ENCODE results near the gene HSPBAP1.
"Not testable (repeated sequence)": the region's sequence is repeated elsewhere in the genome, so short reads cannot be mapped to it uniquely, and the experiment has no call there.

Gene HSPBAP1

GRCh38 chr3:122784436-122784835 is 9.2 kb downstream of the HSPBAP1 start:
- DNase-seq: no peak

GRCh38 chr3:122782804-122783203 is 10.8 kb downstream of the HSPBAP1 start:
- no peak for DNase-seq

- DNase-seq: no peak
Observed at GRCh38 chr3:122777563-122777962, 16.1 kb downstream of the HSPBAP1 start.

GRCh38 chr3:122776675-122777468 is 16.8 kb downstream of the HSPBAP1 start:
- DNase-seq: no peak

GRCh38 chr3:122774564-122774963 is 19.1 kb downstream of the HSPBAP1 start:
- no peak for DNase-seq

GRCh38 chr3:122773944-122774509 is 19.6 kb downstream of the HSPBAP1 start:
- DNase-seq: no peak

- no peak for DNase-seq
Observed at GRCh38 chr3:122772827-122773226, 20.8 kb downstream of the HSPBAP1 start.

- DNase-seq: no peak
Observed at GRCh38 chr3:122770521-122771202, 23.0 kb downstream of the HSPBAP1 start.

- DNase-seq: no peak
Observed at GRCh38 chr3:122767540-122768372, 25.9 kb downstream of the HSPBAP1 start.

GRCh38 chr3:122766430-122766829 is 27.2 kb downstream of the HSPBAP1 start:
- no peak for DNase-seq

- no peak for DNase-seq
Observed at GRCh38 chr3:122760453-122761271, 33.0 kb downstream of the HSPBAP1 start.

GRCh38 chr3:122758877-122759560 is 34.6 kb downstream of the HSPBAP1 start:
- DNase-seq: no peak

- no peak for DNase-seq
Observed at GRCh38 chr3:122755491-122755890, 38.1 kb downstream of the HSPBAP1 start.

GRCh38 chr3:122754929-122755328 is 38.7 kb downstream of the HSPBAP1 start:
- no peak for DNase-seq

- no peak for DNase-seq
Observed at GRCh38 chr3:122748347-122748746, 45.3 kb downstream of the HSPBAP1 start.

GRCh38 chr3:122747295-122747694 is 46.3 kb downstream of the HSPBAP1 start:
- DNase-seq: not testable (repeated sequence)

GRCh38 chr3:122745369-122746021 is 48.1 kb downstream of the HSPBAP1 start:
- DNase-seq: no peak

- no peak for DNase-seq
Observed at GRCh38 chr3:122743581-122744120, 50.0 kb downstream of the HSPBAP1 start.

GRCh38 chr3:122742234-122742633 is 51.4 kb downstream of the HSPBAP1 start:
- DNase-seq: no peak

- no peak for DNase-seq
Observed at GRCh38 chr3:122739172-122739571, 54.5 kb downstream of the HSPBAP1 start.
